Right renal cortex interstitium (tissue), 3 donors: ENCODE measurements around the gene EFCAB11. TPM values are rescaled to one million over a fixed set of nuclear protein-coding genes. Genes with fewer than 3 reads are reported as not detected.

Experiments used
- DNase-seq, 3 donors: peaks; one replicate each; pipeline ENCODE4 v3.0.0-alpha.2; 2013; ENCODE audit warnings: low read depth in 3 of 3, low spot score in 2 of 3
- polyA plus RNA-seq, 3 donors: library from polyadenylated mRNA; unstranded; fragments of 120-200 nt; gene quantifications; one replicate each; pipeline ENCODE4 v1.2.1, GENCODE V29; 2013; ENCODE audit not compliant: insufficient read length in 3 of 3

The EFCAB11 gene
- polyA plus RNA-seq, 3 donors, result 19.2 to 21.7 (median 20.1) TPM

GRCh38 chr14:89828471-89829165 is 125.9 kb downstream of the EFCAB11 start:
- no peak for DNase-seq

GRCh38 chr14:89827265-89827664 is 127.3 kb downstream of the EFCAB11 start:
- no peak for DNase-seq

- DNase-seq, result no peak
Measured at GRCh38 chr14:89826596-89826995, 127.9 kb downstream of the EFCAB11 start.

- DNase-seq, result no peak
Measured at GRCh38 chr14:89823743-89824142, 130.8 kb downstream of the EFCAB11 start.

GRCh38 chr14:89814126-89814525 is 140.4 kb downstream of the EFCAB11 start:
- no peak for DNase-seq

- no peak for DNase-seq
Measured at GRCh38 chr14:89813617-89814031, 140.9 kb downstream of the EFCAB11 start.

- no peak for DNase-seq
Measured at GRCh38 chr14:89811954-89812575, 142.5 kb downstream of the EFCAB11 start.

GRCh38 chr14:89810101-89810500 is 144.4 kb downstream of the EFCAB11 start:
- DNase-seq, result no peak

GRCh38 chr14:89807892-89808291 is 146.6 kb downstream of the EFCAB11 start:
- DNase-seq, result no peak

- DNase-seq, result no peak
Measured at GRCh38 chr14:89807151-89807550, 147.4 kb downstream of the EFCAB11 start.

GRCh38 chr14:89806451-89806850 is 148.1 kb downstream of the EFCAB11 start:
- DNase-seq, result no peak

- no peak for DNase-seq
Measured at GRCh38 chr14:89805501-89805900, 149.0 kb downstream of the EFCAB11 start.

GRCh38 chr14:89803542-89803941 is 151.0 kb downstream of the EFCAB11 start:
- DNase-seq, result no peak

GRCh38 chr14:89801136-89801535 is 153.4 kb downstream of the EFCAB11 start:
- no peak for DNase-seq

GRCh38 chr14:89798212-89798773 is 156.2 kb downstream of the EFCAB11 start:
- DNase-seq, result no peak

GRCh38 chr14:89797148-89797547 is 157.4 kb downstream of the EFCAB11 start:
- DNase-seq, result no peak

- DNase-seq, result no peak
Measured at GRCh38 chr14:89794096-89794495, 160.4 kb downstream of the EFCAB11 start.

- DNase-seq, result no peak
Measured at GRCh38 chr14:89793367-89793716, 161.2 kb downstream of the EFCAB11 start.

GRCh38 chr14:89792489-89793366 is 161.8 kb downstream of the EFCAB11 start:
- peak in 1 of 3 donors; percentile 23 for DNase-seq

GRCh38 chr14:89787525-89787924 is 167.0 kb downstream of the EFCAB11 start:
- DNase-seq, result no peak

GRCh38 chr14:89781046-89781445 is 173.5 kb downstream of the EFCAB11 start:
- no peak for DNase-seq
